Colonic mucosa (tissue), 4 donors: ENCODE results near the gene C19orf85. TPM values are rescaled to one million over a fixed set of nuclear protein-coding genes. Genes with fewer than 3 reads are reported as not detected.
"Not testable (repeated sequence)": the region's sequence is repeated elsewhere in the genome, so short reads cannot be mapped to it uniquely, and the experiment has no call there.

Experiments
- DNase-seq: peaks from one replicate; pipeline ENCODE4 v3.0.0-alpha.2; 2020
- H3K27ac ChIP-seq: fragments of 200-600 bp; one replicate; pipeline ENCODE4 v1.8.0; 2021
- H3K27me3 ChIP-seq: fragments of 200-600 bp; one replicate; pipeline ENCODE4 v1.8.0; 2021
- H3K36me3 ChIP-seq: fragments of 200-600 bp; one replicate; pipeline ENCODE4 v1.8.0; 2021
- H3K4me1 ChIP-seq: fragments of 200-600 bp; one replicate; pipeline ENCODE4 v1.8.0; 2021; ENCODE audit warnings: mild to moderate bottlenecking
- H3K4me3 ChIP-seq: fragments of 200-600 bp; one replicate; pipeline ENCODE4 v1.8.0; 2021
- H3K9ac ChIP-seq, 2 donors: one replicate each; pipeline ENCODE4 v1.7.0; 2013; ENCODE audit warnings: control low read depth in 2 of 2, low read depth in 2 of 2, low read length in 2 of 2
- H3K9me3 ChIP-seq: fragments of 200-600 bp; one replicate; pipeline ENCODE4 v1.8.0; 2021
- intact Hi-C: fragments of 100-400 bp; cut with DNase I; formaldehyde crosslinking; loops from one replicate; pipeline ENCODE4 v1.14.1; 2022
- total RNA-seq, 2 donors: library from RNA; stranded (reverse); fragmentation: NEBNext Ultra II Directional in 1 of 2; extraction: Animal tissue kit (Norgen Biotek cat#: 25700) in 1 of 2; gene quantifications; one replicate each; pipeline ENCODE4 v1.2.1, GENCODE V29; 2021
- TF ChIP-seq, protein P1 (sequence below): fragments of 200-600 bp; IDR thresholded peaks from one replicate; pipeline ENCODE4 v1.8.0; 2022; ENCODE audit warnings: antibody characterized with exemption, mild to moderate bottlenecking
- donor health status: healthy.
- donor health status: DM: no; HTN: no; CAD: no.
- donor health status: DM: no; HTN: no; CAD: no.

Gene C19orf85
- total RNA-seq, 2 donors from 2014 or later = not detected

GRCh38 chr19:55424518-55424917 lies 40.0 kb downstream of the C19orf85 start:
- TF ChIP-seq, protein P1, sequence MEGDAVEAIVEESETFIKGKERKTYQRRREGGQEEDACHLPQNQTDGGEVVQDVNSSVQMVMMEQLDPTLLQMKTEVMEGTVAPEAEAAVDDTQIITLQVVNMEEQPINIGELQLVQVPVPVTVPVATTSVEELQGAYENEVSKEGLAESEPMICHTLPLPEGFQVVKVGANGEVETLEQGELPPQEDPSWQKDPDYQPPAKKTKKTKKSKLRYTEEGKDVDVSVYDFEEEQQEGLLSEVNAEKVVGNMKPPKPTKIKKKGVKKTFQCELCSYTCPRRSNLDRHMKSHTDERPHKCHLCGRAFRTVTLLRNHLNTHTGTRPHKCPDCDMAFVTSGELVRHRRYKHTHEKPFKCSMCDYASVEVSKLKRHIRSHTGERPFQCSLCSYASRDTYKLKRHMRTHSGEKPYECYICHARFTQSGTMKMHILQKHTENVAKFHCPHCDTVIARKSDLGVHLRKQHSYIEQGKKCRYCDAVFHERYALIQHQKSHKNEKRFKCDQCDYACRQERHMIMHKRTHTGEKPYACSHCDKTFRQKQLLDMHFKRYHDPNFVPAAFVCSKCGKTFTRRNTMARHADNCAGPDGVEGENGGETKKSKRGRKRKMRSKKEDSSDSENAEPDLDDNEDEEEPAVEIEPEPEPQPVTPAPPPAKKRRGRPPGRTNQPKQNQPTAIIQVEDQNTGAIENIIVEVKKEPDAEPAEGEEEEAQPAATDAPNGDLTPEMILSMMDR = no peak
- Histone ChIP-seq H3K9me3 (no peaks in the 10 kb centered on the region), H3K9ac (no peak overlapping the region), H3K27ac (no peak overlapping the region), H3K36me3 (no peaks in the 10 kb centered on the region), H3K4me3 (no peak overlapping the region), H3K27me3 (no peaks in the 10 kb centered on the region), H3K4me1 (no peaks in the 10 kb centered on the region)
- intact Hi-C loops = no loop called here
- DNase-seq = no peak

GRCh38 chr19:55423225-55424005 lies 41.1 kb downstream of the C19orf85 start:
- Histone ChIP-seq H3K4me1 (no peaks in the 10 kb centered on the region), H3K27me3 (no peaks in the 10 kb centered on the region), H3K27ac (no peak overlapping the region), H3K36me3 (no peaks in the 10 kb centered on the region), H3K4me3 (no peak overlapping the region), H3K9me3 (no peaks in the 10 kb centered on the region), H3K9ac (no peak overlapping the region)
- no peak for DNase-seq
- intact Hi-C loops = no loop called here
- TF ChIP-seq, protein P1 = no peak

DNA sequence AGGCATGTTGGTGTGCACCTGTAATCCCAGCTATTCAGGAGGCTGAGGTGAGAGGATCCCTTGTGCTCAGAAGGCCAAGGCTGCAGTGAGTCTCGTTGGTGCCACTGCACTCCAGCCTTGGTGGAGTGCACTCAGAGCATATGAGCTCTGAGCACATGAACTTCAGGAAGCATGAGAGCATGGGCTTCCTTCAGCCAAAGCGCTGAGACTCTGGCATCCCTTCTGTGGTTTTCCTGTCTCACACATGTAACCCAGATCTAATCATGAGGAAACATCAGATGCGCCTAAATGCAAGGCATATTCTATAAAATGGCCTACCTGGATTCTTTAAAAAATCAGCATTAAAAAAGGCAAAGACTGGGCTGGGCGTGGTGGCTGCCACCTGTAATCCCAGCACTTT lies 43.3 kb downstream of the C19orf85 start:
- H3K36me3 ChIP-seq, H3K27me3 ChIP-seq, DNase-seq, H3K9me3 ChIP-seq, H3K4me3 ChIP-seq, H3K9ac ChIP-seq, H3K27ac ChIP-seq, H3K4me1 ChIP-seq, intact Hi-C loops: not testable (repeated sequence)

DNA sequence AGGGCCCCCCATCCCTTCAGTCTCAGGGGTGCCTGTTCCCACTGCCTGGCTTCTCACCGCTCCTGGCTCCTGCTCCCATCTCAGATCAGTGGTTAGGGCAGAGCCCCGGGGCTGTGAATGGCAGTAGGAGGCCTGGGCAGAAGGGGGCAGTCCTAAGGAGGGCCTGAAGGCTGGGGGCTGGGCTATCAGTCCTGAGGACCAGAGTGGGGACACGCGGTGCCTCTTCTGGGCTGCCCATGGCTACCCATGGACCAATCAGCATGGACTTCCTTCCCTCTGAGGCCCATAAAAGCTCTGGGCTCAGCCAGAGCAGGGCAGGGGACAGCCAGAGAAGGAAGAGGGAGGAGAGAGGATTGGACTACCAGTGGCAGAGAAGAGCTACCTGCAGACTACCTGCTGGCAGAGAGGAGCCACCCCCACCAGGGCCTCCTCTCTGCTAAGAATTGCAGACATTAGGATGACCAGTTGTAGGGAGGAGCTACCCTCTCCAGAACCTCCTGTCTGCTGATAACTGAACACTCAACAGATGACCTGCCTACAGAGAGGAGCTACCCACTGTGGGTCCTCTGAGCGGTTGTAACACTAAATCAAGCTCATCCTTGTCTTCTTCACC lies 44.8 kb downstream of the C19orf85 start:
- H3K9me3 ChIP-seq = no peaks in the 10 kb centered on the region
- TF ChIP-seq, protein P1 = no peak
- intact Hi-C loops = loop anchor here (5.0 kb wide), 2 partner anchors 127 to 277 kb away; no protein-coding TSS in a partner anchor
- no peaks in the 10 kb centered on the region for H3K4me1 ChIP-seq
- H3K4me3 ChIP-seq = no peak overlapping the region
- H3K27me3 ChIP-seq = no peaks in the 10 kb centered on the region
- no peak overlapping the region for H3K27ac ChIP-seq
- DNase-seq = no peak
- H3K36me3 ChIP-seq = no peaks in the 10 kb centered on the region
- H3K9ac ChIP-seq = no peak overlapping the region

DNA sequence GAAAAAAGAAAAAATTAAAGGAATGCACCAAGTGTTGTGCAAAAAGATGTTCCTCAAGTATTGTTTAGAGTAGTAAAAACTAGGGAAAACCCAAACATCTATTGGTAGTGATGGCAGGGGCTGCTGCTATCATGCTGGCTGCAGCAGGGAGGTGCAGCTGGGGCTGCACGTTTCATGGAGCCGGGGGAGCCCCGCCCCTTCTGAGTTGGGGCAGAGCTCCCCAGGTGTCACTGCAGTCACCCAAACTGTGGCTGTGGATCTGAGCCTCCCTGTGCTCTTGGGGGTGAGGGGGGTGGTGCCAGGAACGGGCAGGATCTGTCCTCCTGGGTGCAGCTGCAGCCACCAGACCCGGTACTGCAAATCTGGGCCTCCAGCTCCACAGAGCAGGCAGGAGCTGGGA lies 45.4 kb downstream of the C19orf85 start:
- Histone ChIP-seq H3K27ac (no peak overlapping the region), H3K9ac (no peak overlapping the region), H3K4me1 (no peaks in the 10 kb centered on the region), H3K4me3 (no peak overlapping the region), H3K9me3 (no peaks in the 10 kb centered on the region), H3K27me3 (no peaks in the 10 kb centered on the region), H3K36me3 (no peaks in the 10 kb centered on the region)
- no peak for DNase-seq
- intact Hi-C loops = loop anchor here (5.0 kb wide), 2 partner anchors 127 to 277 kb away; no protein-coding TSS in a partner anchor
- TF ChIP-seq, protein P1 = no peak

DNA sequence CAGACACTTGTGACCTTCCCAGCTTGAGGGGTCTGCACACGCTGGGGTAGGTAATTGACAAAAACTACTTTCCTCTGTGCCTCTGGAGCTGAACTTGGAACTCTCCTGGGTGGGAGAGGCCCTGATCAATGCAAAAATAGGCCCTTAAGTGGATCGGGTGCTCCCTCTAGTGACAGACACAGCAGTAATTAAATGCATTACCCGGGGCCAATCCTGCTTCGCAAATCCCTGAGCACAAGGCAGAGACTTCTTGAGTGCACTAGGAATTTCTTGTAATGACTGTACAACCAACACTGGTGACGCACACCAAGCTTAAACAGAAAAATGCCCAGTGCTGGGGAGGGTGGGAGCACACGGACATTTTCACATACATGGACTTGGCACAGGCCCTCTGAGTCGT lies 46.4 kb downstream of the C19orf85 start:
- DNase-seq = peak; percentile 73
- no peaks in the 10 kb centered on the region for H3K4me1 ChIP-seq

More for the DNA sequence above, 46.4 kb downstream of the C19orf85 start:
- intact Hi-C loops = loop anchor here (5.0 kb wide), 2 partner anchors 126 to 276 kb away; no protein-coding TSS in a partner anchor
- no peaks in the 10 kb centered on the region for H3K27me3 ChIP-seq
- no peak overlapping the region for H3K27ac ChIP-seq
- TF ChIP-seq, protein P1 = peak; percentile 55
- no peaks in the 10 kb centered on the region for H3K9me3 ChIP-seq
- no peak overlapping the region for H3K4me3 ChIP-seq
- H3K9ac ChIP-seq = no peak overlapping the region
- H3K36me3 ChIP-seq = no peaks in the 10 kb centered on the region
